Inflammatory macrophage treated with lipopolysaccharide for 4 hours (primary cell): ENCODE measurements around the gene F7.
"Not testable (repeated sequence)": the region's sequence is repeated elsewhere in the genome, so short reads cannot be mapped to it uniquely, and the experiment has no call there.

Experiments used
- DNase-seq: peaks from one replicate; pipeline ENCODE4 v3.0.0-alpha.2; 2020

F7 gene

GRCh38 chr13:113105921-113106452, 396 bp downstream of the F7 start:
- no peak for DNase-seq

GRCh38 chr13:113106711-113107351, 1.2 kb downstream of the F7 start:
- DNase-seq, result no peak

- not testable (repeated sequence) for DNase-seq
These were observed 2.9 kb downstream of the F7 start for GRCh38 chr13:113108521-113108920.

- no peak for DNase-seq
These were observed 3.8 kb downstream of the F7 start for GRCh38 chr13:113109151-113110047.

GRCh38 chr13:113110048-113110851, 4.7 kb downstream of the F7 start:
- peak; percentile 1 for DNase-seq

GRCh38 chr13:113110852-113111315, 5.3 kb downstream of the F7 start:
- DNase-seq, result no peak

GRCh38 chr13:113111821-113112220, 6.2 kb downstream of the F7 start:
- DNase-seq, result not testable (repeated sequence)

- DNase-seq, result not testable (repeated sequence)
These were observed 6.9 kb downstream of the F7 start for GRCh38 chr13:113112475-113112874.

- no peak for DNase-seq
These were observed 7.6 kb downstream of the F7 start for GRCh38 chr13:113112893-113113845.

- no peak for DNase-seq
These were observed 8.3 kb downstream of the F7 start for GRCh38 chr13:113113846-113114271.

GRCh38 chr13:113114511-113115362, 9.1 kb downstream of the F7 start:
- no peak for DNase-seq

GRCh38 chr13:113115363-113116205, 10.0 kb downstream of the F7 start:
- DNase-seq, result no peak

GRCh38 chr13:113116206-113116800, 10.7 kb downstream of the F7 start:
- DNase-seq, result no peak

- no peak for DNase-seq
These were observed 11.3 kb downstream of the F7 start for GRCh38 chr13:113116871-113117271.

GRCh38 chr13:113117335-113117872, 11.8 kb downstream of the F7 start:
- DNase-seq, result no peak

GRCh38 chr13:113117911-113118260, 12.3 kb downstream of the F7 start:
- no peak for DNase-seq

GRCh38 chr13:113118261-113119021, 12.8 kb downstream of the F7 start:
- DNase-seq, result no peak

- DNase-seq, result no peak
These were observed 13.7 kb downstream of the F7 start for GRCh38 chr13:113119166-113119821.
